Medulla oblongata (tissue), 1 donor: ENCODE data around the gene HSD11B1.

ENCODE experiments used
- DNase-seq: peaks from one replicate; pipeline ENCODE4 v3.0.0-alpha.2; 2015; ENCODE audit errors: extremely low spot score

The HSD11B1 gene

DNA sequence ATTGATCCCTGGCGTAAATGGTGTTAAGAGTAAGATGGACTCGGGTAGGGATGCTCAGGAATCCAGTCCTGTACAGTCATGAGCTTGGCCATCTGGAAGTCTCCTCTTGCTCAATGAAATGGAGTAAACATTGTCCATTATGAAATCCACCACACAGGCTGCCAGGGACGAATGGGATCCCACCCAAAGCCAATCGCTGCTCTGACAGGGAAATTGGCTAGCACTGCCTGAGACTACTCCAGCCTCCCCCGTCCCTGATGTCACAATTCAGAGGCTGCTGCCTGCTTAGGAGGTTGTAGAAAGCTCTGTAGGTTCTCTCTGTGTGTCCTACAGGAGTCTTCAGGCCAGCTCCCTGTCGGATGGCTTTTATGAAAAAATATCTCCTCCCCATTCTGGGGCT lies at the start of gene HSD11B1:
Gene HSD11B1 (plus strand): TSS at position 263 of the 400 bp plus-strand sequence. CDS start 97 bp downstream, at position 360.
- DNase-seq = peak; percentile 57

GRCh38 chr1:209655411-209656231 lies 49.0 kb upstream of the HSD11B1 start:
- DNase-seq = no peak

- no peak for DNase-seq
Measured at GRCh38 chr1:209657140-209657879, 47.3 kb upstream of the HSD11B1 start.

DNA sequence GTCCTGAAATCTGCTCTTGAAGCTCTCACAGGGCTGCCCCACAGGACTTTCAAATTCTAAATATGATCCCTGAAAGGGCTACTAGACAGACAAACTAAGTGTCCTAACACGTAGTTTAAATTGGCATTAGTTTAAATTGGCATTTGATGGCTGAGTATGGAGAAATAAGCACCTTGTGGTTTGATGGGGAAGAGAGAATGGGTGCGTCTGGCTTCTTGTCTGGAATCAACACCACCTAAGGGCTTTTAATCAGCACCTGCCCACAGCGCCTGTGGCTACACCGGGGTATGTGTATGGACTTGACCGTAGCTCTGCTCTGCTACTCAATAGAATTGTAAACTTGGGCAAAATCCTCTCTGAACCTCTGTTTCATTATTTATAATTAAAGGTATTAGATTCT lies 46.7 kb upstream of the HSD11B1 start:
- DNase-seq = no peak

- peak; percentile 34 for DNase-seq
Measured at GRCh38 chr1:209659909-209660308, 44.7 kb upstream of the HSD11B1 start.

- no peak for DNase-seq
Measured at GRCh38 chr1:209661071-209661470, 43.6 kb upstream of the HSD11B1 start.

GRCh38 chr1:209662879-209663327 lies 41.7 kb upstream of the HSD11B1 start:
- no peak for DNase-seq

DNA sequence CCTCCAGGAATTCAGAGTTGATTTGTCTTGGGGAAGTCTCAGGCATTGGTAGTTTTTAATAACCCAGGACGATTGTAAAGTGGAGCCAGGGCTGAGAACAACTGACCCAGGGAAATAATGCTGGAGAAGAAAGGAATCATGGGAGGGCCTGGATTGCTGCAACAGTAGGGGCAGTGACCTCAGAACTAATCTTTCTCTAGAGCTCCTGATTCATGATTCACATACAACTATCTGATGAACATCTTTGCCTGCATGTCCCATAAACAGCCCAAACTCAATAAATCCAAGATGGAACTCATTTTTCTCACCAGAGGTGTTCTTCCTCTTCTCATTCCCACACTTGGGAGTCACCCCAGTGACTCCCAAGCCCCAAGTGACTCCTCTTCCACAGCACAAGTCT lies 37.5 kb upstream of the HSD11B1 start:
- DNase-seq = no peak

- DNase-seq = no peak
Measured at GRCh38 chr1:209667708-209668107, 36.9 kb upstream of the HSD11B1 start.

GRCh38 chr1:209670441-209671082 lies 34.1 kb upstream of the HSD11B1 start:
- no peak for DNase-seq

GRCh38 chr1:209672705-209673630 lies 31.7 kb upstream of the HSD11B1 start:
- DNase-seq = no peak

DNA sequence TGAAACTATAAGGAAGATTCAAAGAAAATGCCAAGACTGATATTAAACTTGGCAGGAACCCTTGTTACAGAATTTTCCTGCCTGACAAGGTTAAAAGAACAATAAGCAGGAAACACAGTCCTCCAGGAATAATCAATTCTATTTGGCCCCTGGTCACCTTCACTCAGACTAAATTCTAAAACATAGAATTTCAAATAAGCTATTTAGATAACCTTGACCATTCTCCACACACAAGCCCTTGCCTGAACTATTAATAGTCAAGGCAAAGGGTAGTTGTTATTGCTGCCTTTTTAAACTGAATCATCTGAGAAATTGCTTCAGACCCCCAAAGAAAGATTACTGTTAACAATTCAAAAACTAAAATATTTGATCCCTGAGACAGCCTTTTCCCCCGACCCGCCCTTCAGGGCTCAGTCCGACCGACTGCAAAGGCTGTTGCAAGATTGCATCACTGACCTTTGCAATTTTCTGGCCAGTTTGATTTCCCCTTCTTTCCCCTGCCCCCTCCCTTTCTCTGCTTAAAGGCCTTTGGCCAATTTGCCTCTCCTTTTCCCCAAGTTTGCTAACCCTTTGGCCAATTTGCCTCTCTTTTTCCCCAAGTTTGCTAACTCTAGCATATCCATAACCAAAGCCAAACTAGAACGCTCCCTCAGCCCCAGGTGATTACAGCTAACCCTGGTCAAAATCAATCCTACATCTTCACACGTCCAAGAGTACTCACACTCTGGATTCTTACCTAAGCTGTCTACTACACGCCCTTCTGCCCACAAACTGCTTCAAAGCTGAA lies 30.8 kb upstream of the HSD11B1 start:
- DNase-seq = no peak

- peak; percentile 69 for DNase-seq
Measured at GRCh38 chr1:209674957-209675564, 29.6 kb upstream of the HSD11B1 start, which contains the start of gene G0S2. G0S2 (plus strand) TSS chr1:209675412; CDS start chr1:209675685, 273 bp downstream.

DNA sequence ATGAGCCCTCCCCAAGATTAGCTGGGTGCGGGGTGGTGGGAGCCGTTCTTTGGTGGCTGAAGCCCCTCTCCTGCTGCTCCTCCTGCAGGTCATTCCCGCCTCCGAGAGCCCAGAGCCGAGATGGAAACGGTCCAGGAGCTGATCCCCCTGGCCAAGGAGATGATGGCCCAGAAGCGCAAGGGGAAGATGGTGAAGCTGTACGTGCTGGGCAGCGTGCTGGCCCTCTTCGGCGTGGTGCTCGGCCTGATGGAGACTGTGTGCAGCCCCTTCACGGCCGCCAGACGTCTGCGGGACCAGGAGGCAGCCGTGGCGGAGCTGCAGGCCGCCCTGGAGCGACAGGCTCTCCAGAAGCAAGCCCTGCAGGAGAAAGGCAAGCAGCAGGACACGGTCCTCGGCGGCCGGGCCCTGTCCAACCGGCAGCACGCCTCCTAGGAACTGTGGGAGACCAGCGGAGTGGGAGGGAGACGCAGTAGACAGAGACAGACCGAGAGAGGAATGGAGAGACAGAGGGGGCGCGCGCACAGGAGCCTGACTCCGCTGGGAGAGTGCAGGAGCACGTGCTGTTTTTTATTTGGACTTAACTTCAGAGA lies 29.0 kb upstream of the HSD11B1 start:
- no peak for DNase-seq

GRCh38 chr1:209678981-209679539 lies 25.6 kb upstream of the HSD11B1 start:
- DNase-seq = no peak

DNA sequence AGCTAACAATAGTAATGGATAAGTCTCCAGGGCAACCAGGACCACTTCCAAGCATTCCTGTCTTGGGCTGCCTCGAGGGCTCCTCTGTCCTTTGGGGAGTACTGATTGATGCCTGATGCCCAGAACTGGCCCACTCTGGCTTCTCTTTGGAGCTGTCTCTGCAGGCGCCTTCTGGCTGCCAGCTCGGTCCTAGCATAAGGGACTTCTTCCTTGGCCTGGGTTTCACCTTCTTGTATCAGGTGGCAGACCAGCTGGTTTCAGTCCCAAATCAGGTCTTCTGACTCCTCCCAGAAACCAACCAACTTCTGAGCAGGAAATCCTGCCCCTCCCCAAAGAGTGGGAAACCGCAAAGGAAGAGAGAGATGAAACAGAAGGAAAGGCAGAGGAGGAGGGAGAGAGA lies 18.8 kb upstream of the HSD11B1 start:
- peak; percentile 42 for DNase-seq

DNA sequence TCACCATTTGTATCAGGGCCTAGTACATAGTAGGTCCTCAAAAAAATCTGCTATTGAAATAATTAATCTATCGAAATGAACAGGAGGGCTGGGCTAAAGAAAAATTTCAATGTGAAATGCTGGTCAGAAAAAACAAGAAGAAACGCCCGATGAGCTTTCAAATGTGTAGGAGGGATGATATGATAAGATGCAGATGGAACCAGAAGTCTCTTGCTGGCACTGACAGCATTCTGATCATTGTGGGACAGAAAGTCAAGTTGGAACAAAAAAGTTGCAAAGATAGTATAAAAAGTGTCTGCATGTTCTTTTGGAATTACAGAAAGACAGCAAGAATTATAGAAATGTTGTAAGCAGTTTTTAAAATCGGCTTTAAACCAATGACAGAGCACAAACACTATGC lies 18.3 kb upstream of the HSD11B1 start:
- DNase-seq = no peak

DNA sequence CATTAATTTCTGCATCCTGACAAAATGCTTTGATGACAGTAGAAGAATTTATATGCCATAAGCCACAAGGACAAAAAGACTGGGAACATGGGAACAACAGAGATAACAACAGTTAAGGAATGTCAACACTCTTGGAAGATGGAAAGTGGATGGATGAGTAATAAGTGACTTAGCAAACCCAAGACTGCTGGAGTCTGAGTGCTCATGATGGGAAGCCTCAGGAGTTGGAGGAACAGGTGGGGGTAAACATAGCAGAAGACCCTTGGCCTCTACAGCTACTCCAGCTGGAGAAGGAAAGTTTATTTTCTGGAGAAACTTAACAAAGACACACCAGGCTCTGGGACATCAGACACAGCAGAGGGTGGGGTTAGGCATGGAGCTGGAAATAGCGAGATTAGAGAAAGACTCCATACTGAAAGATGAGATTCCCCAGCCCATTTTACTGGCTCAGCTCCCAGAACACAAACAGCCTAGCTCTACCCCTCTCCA lies 15.9 kb upstream of the HSD11B1 start:
- no peak for DNase-seq

DNA sequence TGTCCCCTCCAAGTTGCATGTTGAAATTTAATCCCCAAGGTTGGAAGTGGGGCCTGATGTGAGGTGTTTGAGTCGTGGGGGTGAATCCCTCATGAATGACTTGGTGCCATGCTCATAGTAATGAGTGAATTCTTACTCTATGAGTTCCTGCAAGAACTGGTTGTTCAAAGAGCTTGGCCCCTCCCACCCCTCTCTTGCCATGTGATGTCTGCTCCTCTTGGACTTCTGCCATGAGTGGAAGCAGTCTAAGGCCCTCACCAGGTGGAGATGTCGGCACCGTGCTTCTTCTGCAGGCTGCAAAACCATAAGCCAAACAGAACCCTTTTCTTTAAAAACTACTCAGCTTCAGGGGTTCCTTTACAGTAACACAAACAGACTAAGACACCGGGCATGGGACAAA lies 15.2 kb upstream of the HSD11B1 start:
- no peak for DNase-seq
